A549 (cell line): ENCODE measurements around the gene ZBTB37. TPM values are rescaled to one million over a fixed set of nuclear protein-coding genes. Genes with fewer than 3 reads are reported as not detected.
A peak's percentile ranks its signal among the peaks of the same experiment; 100 is the strongest.

Experiments used
- ATAC-seq, 2 experiments: fragments of 200-7000 bp in 1 of 2; fragments of >200 bp in 1 of 2; cut with Nextera tagmentation in 1 of 2; cut with Tn5 transposase in 1 of 2; 3 replicates each; pipeline versions ENCODE4 v1.8.0 to v1.9.1; 2018 to 2020; ENCODE audit warnings: mild to moderate bottlenecking in 1 of 2, moderate library complexity in 1 of 2
- CTCF ChIA-PET: fragments of 300-600 bp; sonication (Branson Sonifier 250); formaldehyde crosslinking; extraction: SDS; loops from one replicate; lab custom pipeline; 2021; ENCODE audit warnings: antibody characterized with exemption, inconsistent platforms; lab: Yijun Ruan, JAX
- POLR2A ChIA-PET: fragments of 350-600 bp; formaldehyde crosslinking; extraction: SDS; loops from one replicate; lab custom pipeline; 2021; ENCODE audit warnings: antibody characterized with exemption, inconsistent platforms; lab: Yijun Ruan, JAX
- DNase-seq, 2 experiments: peaks; one replicate each; pipeline versions ENCODE4 v3.0.0 to v3.0.0-alpha.2; 2011 to 2016; ENCODE audit warnings: low read depth in 1 of 2, low spot score in 1 of 2
- FAIRE-seq: peaks from 2 replicates; lab custom pipeline; 2011; peaks lifted over from hg19 to GRCh38; lab: Jason Lieb, UNC
- H3K27ac ChIP-seq, 2 experiments: fragments of >200 bp; sonication (Bioruptor Twin); formaldehyde crosslinking; 3 replicates each; pipeline ENCODE4 v1.5.1; 2016 to 2017
- H3K4me1 ChIP-seq: fragments of >200 bp; sonication (Bioruptor Twin); formaldehyde crosslinking; 3 replicates; pipeline ENCODE4 v1.6.1; 2016
- H3K4me2 ChIP-seq: fragments of >200 bp; sonication (Bioruptor Twin); formaldehyde crosslinking; 3 replicates; pipeline ENCODE4 v1.6.1; 2016
- H3K4me3 ChIP-seq: fragments of >200 bp; sonication (Bioruptor Twin); formaldehyde crosslinking; 3 replicates; pipeline ENCODE4 v1.5.1; 2016
- H3K9me3 ChIP-seq: fragments of >200 bp; sonication (Bioruptor Twin); formaldehyde crosslinking; 3 replicates; pipeline ENCODE4 v1.6.1; 2016
- BHLHE40 ChIP-seq: IDR thresholded peaks from 2 replicates; pipeline ENCODE4 v1.6.1; 2012; ENCODE audit warnings: low read depth, low read length, inconsistent platforms
- CBX2 ChIP-seq: fragments of 200-600 bp; sonication (generic); IDR thresholded peaks from 2 replicates; pipeline ENCODE4 v1.6.1; 2016; ENCODE audit warnings: low read depth, mild to moderate bottlenecking, borderline replicate concordance
- CBX8 ChIP-seq: fragments of 200-600 bp; sonication (generic); IDR thresholded peaks from 2 replicates; pipeline ENCODE4 v1.6.1; 2016
- CEBPB ChIP-seq, 2 experiments: fragments of >200 bp in 1 of 2; sonication (Bioruptor Twin) in 1 of 2; formaldehyde crosslinking in 1 of 2; IDR thresholded peaks; 2 replicates each; pipeline ENCODE4 v1.6.1; 2012 to 2016
- CHD2 ChIP-seq: fragments of 150-350 bp; IDR thresholded peaks from 2 replicates; pipeline ENCODE4 v1.6.1; 2014; ENCODE audit warnings: low read length; ENCODE audit not compliant: partially characterized antibody
- EHF ChIP-seq: fragments of 250-450 bp; sonication (Bioruptor Pico); IDR thresholded peaks from 2 replicates; pipeline ENCODE4 v1.5.0; 2020; ENCODE audit warnings: mild to moderate bottlenecking
- EHMT2 ChIP-seq: fragments of 200-600 bp; sonication (generic); IDR thresholded peaks from 2 replicates; pipeline ENCODE4 v1.6.1; 2016; ENCODE audit warnings: antibody characterized with exemption, low read depth, mild to moderate bottlenecking, moderate library complexity
- ELK1 ChIP-seq: fragments of 150-350 bp; IDR thresholded peaks from 2 replicates; pipeline ENCODE4 v1.6.1; 2014; ENCODE audit warnings: low read depth, mild to moderate bottlenecking, low read length
- ESRRA ChIP-seq: fragments of 150-350 bp; IDR thresholded peaks from 2 replicates; pipeline ENCODE4 v1.6.1; 2014; ENCODE audit warnings: mild to moderate bottlenecking, low read length, borderline replicate concordance
- FOSL2 ChIP-seq, 2 experiments: fragments of 450-650 bp in 1 of 2; fragments of >200 bp in 1 of 2; sonication (Bioruptor Twin) in 1 of 2; formaldehyde crosslinking; IDR thresholded peaks; 2 replicates each; pipeline versions ENCODE4 v1.5.0 to v1.6.1; 2016 to 2020; ENCODE audit warnings: mild to moderate bottlenecking in 1 of 2, moderate library complexity in 1 of 2
- FOXS1 ChIP-seq: fragments of 250-450 bp; sonication (Bioruptor Pico); IDR thresholded peaks from 2 replicates; pipeline ENCODE4 v1.5.0; 2020; ENCODE audit warnings: mild to moderate bottlenecking, moderate library complexity
- GATA3 ChIP-seq: IDR thresholded peaks from 2 replicates; pipeline ENCODE4 v1.6.1; 2012; ENCODE audit warnings: borderline replicate concordance
- HDAC2 ChIP-seq: fragments of 200-600 bp; sonication (generic); IDR thresholded peaks from 2 replicates; pipeline ENCODE4 v1.6.1; 2016
- HOXB13 ChIP-seq: fragments of 250-450 bp; sonication (Bioruptor Pico); IDR thresholded peaks from 2 replicates; pipeline ENCODE4 v1.5.0; 2020; ENCODE audit warnings: low read depth, mild to moderate bottlenecking, moderate library complexity
- JUN ChIP-seq, 2 experiments: fragments of >200 bp; sonication (Bioruptor Twin); formaldehyde crosslinking; IDR thresholded peaks; 2 replicates in 1 of 2; 3 replicates in 1 of 2; pipeline ENCODE4 v1.6.1; 2016 to 2017
- JUNB ChIP-seq: fragments of >200 bp; sonication (Bioruptor Twin); formaldehyde crosslinking; IDR thresholded peaks from 2 replicates; pipeline ENCODE4 v1.6.1; 2016
- KDM1A ChIP-seq: fragments of 200-600 bp; sonication (generic); IDR thresholded peaks from 2 replicates; pipeline ENCODE4 v1.6.1; 2016; ENCODE audit warnings: low read depth, mild to moderate bottlenecking
- MAZ ChIP-seq: fragments of 150-350 bp; IDR thresholded peaks from 2 replicates; pipeline ENCODE4 v1.6.1; 2014; ENCODE audit warnings: antibody characterized with exemption, low read depth, low read length, borderline replicate concordance
- NFE2L2 ChIP-seq: fragments of 150-350 bp; conservative IDR thresholded peaks from 2 replicates; pipeline ENCODE4 v1.6.1; 2014; ENCODE audit warnings: low read length
- PHF8 ChIP-seq: fragments of 200-600 bp; sonication (generic); IDR thresholded peaks from 2 replicates; pipeline ENCODE4 v1.6.1; 2016; ENCODE audit warnings: low read depth, mild to moderate bottlenecking, antibody characterized with exemption, moderate library complexity, borderline replicate concordance
- POLR2A ChIP-seq: IDR thresholded peaks from 2 replicates; pipeline ENCODE4 v1.6.1; 2012; ENCODE audit warnings: mild to moderate bottlenecking, low read length
- POLR2AphosphoS2 ChIP-seq: conservative IDR thresholded peaks from 2 replicates; pipeline ENCODE4 v1.6.1; 2012; ENCODE audit warnings: low read length, improper control_type of control experiment, inconsistent platforms
- RAD21 ChIP-seq, 2 experiments: fragments of >200 bp in 1 of 2; sonication (Bioruptor Twin) in 1 of 2; formaldehyde crosslinking in 1 of 2; IDR thresholded peaks in 1 of 2; conservative IDR thresholded peaks in 1 of 2; 2 replicates in 1 of 2; 3 replicates in 1 of 2; pipeline ENCODE4 v1.6.1; 2012 to 2018; ENCODE audit warnings: inconsistent platforms in 1 of 2
- RARB ChIP-seq: fragments of 250-450 bp; sonication (Bioruptor Pico); IDR thresholded peaks from 2 replicates; pipeline ENCODE4 v1.8.0; 2021; ENCODE audit warnings: mild to moderate bottlenecking, moderate library complexity
- RCOR1 ChIP-seq: fragments of 150-350 bp; IDR thresholded peaks from 2 replicates; pipeline ENCODE4 v1.6.1; 2014; ENCODE audit warnings: antibody characterized with exemption, low read length, low read depth
- RFX5 ChIP-seq: fragments of 450-650 bp; IDR thresholded peaks from 2 replicates; pipeline ENCODE4 v1.7.1; 2014; ENCODE audit warnings: antibody characterized with exemption, mild to moderate bottlenecking, moderate library complexity
- RNF2 ChIP-seq: fragments of 200-600 bp; sonication (generic); IDR thresholded peaks from 2 replicates; pipeline ENCODE4 v1.6.1; 2016; ENCODE audit warnings: low read depth, mild to moderate bottlenecking, antibody characterized with exemption, moderate library complexity, borderline replicate concordance
- SMC3 ChIP-seq: fragments of >200 bp; sonication (Bioruptor Twin); formaldehyde crosslinking; IDR thresholded peaks from 3 replicates; pipeline ENCODE4 v1.6.1; 2018; ENCODE audit warnings: inconsistent platforms
- SREBF2 ChIP-seq: fragments of 450-650 bp; IDR thresholded peaks from 2 replicates; pipeline ENCODE4 v1.6.1; 2014; ENCODE audit warnings: mild to moderate bottlenecking, moderate library complexity
- TFCP2L1 ChIP-seq: fragments of 250-450 bp; sonication (Bioruptor Pico); IDR thresholded peaks from 2 replicates; pipeline ENCODE4 v1.5.0; 2021; ENCODE audit warnings: mild to moderate bottlenecking
- TP53 ChIP-seq: fragments of 250-450 bp; sonication (Bioruptor Pico); IDR thresholded peaks from 2 replicates; pipeline ENCODE4 v1.5.0; 2021; ENCODE audit warnings: mild to moderate bottlenecking, moderate library complexity
- ZFP36 ChIP-seq: fragments of 450-650 bp; IDR thresholded peaks from 2 replicates; pipeline ENCODE4 v1.6.1; 2014; ENCODE audit warnings: borderline replicate concordance; ENCODE audit not compliant: partially characterized antibody
- ZSCAN20 ChIP-seq: fragments of 250-450 bp; sonication (Bioruptor Pico); IDR thresholded peaks from 2 replicates; pipeline ENCODE4 v1.8.0; 2022; ENCODE audit warnings: mild to moderate bottlenecking, moderate library complexity
- WGBS: methylation state at CpG from one replicate; pipeline ENCODE4 v1.1.6; 2017; ENCODE audit errors: missing lambda C conversion rate; 5-methylcytosine and 5-hydroxymethylcytosine counted together
- polyA plus RNA-seq, 4 experiments: library from polyadenylated mRNA; depleted of rRNA in 3 of 4; stranded (reverse); fragments of >200 nt; fragmentation: RNase III in 1 of 4; extraction: RNeasy Plus Mini Kit Qiagen cat#74134 plus additional on column Dnase treatment in 1 of 4; gene quantifications; 2 replicates in 3 of 4; 3 replicates in 1 of 4; pipeline ENCODE4 v1.2.3, GENCODE V29; 2011 to 2017
- TF ChIP-seq, protein P1 (sequence below): fragments of >200 bp; sonication (Bioruptor Twin); formaldehyde crosslinking; IDR thresholded peaks from 3 replicates; pipeline ENCODE4 v1.5.1; 2016
- TF ChIP-seq, protein P2 (sequence below): fragments of >200 bp; sonication (Bioruptor Twin); formaldehyde crosslinking; IDR thresholded peaks from 2 replicates; pipeline ENCODE4 v1.6.1; 2016

ZBTB37 gene
- polyA plus RNA-seq, 2 of the 4 experiments (the other 2 are of a cell fraction), result 1.0 to 3.0 TPM

DNA sequence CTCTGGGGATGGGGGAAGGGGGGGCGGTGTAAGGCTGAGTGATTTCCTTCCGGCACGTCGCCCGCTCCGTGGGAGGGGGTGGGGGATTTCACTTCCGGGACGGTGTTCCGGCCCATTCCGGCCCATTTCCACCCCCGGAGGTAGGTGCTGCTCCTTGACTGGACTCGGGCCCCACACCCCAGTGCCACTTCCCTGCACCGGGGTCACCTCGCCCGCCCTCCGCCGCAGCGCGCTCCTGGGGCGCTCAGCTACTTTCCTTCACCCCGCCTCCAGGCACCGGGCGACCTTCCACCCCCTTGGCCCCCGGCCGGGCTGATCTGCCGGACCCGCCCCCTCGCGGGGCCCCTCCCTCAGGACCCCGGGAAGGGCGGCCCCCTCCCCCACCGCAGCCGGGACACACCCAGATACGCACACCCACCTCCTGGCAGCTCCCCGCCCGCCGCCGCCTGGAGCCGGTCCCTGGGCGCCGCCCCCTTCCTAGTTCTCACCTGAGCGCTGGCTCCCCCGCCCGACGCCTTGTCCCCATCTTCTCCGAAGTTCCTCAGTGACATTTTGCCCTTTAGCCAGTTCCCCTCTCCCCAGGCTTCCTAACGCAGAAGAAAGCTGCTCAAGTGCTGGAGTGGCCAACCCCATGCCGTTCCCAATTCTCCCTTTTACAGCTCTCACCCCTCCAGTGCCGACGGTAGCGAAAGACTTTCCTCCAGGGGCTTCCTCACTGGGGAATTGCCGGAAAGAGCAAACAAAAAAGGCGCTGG, at the start of gene ZBTB37 (continued):
- TF ChIP-seq ELK1 (no peak), ZFP36 (no peak), RCOR1 (no peak), HOXB13 (no peak), POLR2A (peak; percentile 39), PHF8 (peak; percentile 52), HDAC2 (no peak), BHLHE40 (no peak), TP53 (CRISPR knock-in tag) (no peak), JUNB (no peak), CEBPB (IDR thresholded peaks at IDR 0.05) (no peak), POLR2AphosphoS2 (no peak), NFE2L2 (no peak), MAZ (no peak; the same call in 1 of the 2 replicates), ZSCAN20 (CRISPR knock-in tag) (no peak), RFX5 (no peak), SMC3 (no peak), EHF (CRISPR knock-in tag) (no peak), SREBF2 (no peak), CBX8 (no peak), RARB (CRISPR knock-in tag) (no peak), FOSL2 (IDR thresholded peaks at IDR 0.05) (no peak), FOSL2 (CRISPR knock-in tag; IDR thresholded peaks at IDR 0.05) (no peak), RAD21 (conservative IDR thresholded peaks at IDR 0.05 in 1 of 2, IDR thresholded peaks at IDR 0.05 in 1 of 2) (peak; percentile 15 to 21; a peak in 1 of 5 replicates), JUN (IDR thresholded peaks at IDR 0.05) (peak in 1 of 2 experiments; percentile 75; a peak in 3 of 5 replicates), CBX2 (no peak), FOXS1 (CRISPR knock-in tag) (no peak), EHMT2 (no peak), ESRRA (no peak), GATA3 (peak; percentile 7; the same call in 1 of the 2 replicates), CHD2 (no peak)
- TF ChIP-seq, all 56 proteins: peak for 10

DNA sequence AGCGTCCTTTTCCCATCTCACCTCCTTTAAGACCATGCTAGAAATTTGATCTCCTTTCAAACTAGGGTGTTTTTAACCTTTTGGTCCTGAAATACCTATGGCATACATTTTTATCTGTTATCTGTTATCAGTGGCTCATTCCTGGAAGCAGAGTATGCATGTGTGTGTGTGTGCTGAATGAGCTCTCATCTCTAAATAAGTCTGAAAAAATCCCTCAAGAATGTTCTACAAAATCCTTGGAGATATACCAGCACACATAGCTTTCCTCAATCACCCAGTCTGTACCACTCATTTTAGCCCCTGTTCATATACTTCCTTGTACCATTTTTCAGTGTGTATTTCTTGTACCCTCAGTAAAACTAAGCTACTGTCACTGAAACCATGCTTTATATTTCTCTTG, 49.7 kb upstream of the ZBTB37 start:
- Histone ChIP-seq H3K4me3 (no peak overlapping the region), H3K4me2 (no peak overlapping the region), H3K9me3 (peaks cover 3% of the 10 kb centered on the region; the same call in 1 of the 3 replicates), H3K27ac (no peak overlapping the region), H3K4me1 (peaks cover 8% of the 10 kb centered on the region; the same call in 1 of the 3 replicates)
- ChIA-PET POLR2A (no interaction called here), CTCF (interaction anchor here (1.1 to 2.1 kb wide), 3 partner anchors 13 to 1073 kb away, joined by 4 to 11 read pairs (median 9); no protein-coding TSS in a partner anchor)
- ATAC-seq (no peak), DNase-seq (no peak), FAIRE-seq (no peak)
- WGBS, result 80% methylated on average over 1 of the region's 1 CpG
- no peak for TF ChIP-seq HDAC2
- no peak for TF ChIP-seq KDM1A
- no peak for TF ChIP-seq TFCP2L1 (CRISPR knock-in tag)
- TF ChIP-seq, protein P1, sequence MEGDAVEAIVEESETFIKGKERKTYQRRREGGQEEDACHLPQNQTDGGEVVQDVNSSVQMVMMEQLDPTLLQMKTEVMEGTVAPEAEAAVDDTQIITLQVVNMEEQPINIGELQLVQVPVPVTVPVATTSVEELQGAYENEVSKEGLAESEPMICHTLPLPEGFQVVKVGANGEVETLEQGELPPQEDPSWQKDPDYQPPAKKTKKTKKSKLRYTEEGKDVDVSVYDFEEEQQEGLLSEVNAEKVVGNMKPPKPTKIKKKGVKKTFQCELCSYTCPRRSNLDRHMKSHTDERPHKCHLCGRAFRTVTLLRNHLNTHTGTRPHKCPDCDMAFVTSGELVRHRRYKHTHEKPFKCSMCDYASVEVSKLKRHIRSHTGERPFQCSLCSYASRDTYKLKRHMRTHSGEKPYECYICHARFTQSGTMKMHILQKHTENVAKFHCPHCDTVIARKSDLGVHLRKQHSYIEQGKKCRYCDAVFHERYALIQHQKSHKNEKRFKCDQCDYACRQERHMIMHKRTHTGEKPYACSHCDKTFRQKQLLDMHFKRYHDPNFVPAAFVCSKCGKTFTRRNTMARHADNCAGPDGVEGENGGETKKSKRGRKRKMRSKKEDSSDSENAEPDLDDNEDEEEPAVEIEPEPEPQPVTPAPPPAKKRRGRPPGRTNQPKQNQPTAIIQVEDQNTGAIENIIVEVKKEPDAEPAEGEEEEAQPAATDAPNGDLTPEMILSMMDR, result no peak
- TF ChIP-seq RNF2, result no peak
- TF ChIP-seq CBX2, result no peak
- TF ChIP-seq BHLHE40, result no peak
- no peak for TF ChIP-seq ZSCAN20 (CRISPR knock-in tag)
- TF ChIP-seq PHF8, result no peak
- TF ChIP-seq EHF (CRISPR knock-in tag), result no peak
- TF ChIP-seq, protein P2, sequence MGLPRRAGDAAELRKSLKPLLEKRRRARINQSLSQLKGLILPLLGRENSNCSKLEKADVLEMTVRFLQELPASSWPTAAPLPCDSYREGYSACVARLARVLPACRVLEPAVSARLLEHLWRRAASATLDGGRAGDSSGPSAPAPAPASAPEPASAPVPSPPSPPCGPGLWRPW, result no peak
